Measurements from ENCODE around the gene DEXI.

The DEXI gene

GRCh38 chr16:10911267-10911666, 31.0 kb downstream of the DEXI start:
- TF ChIP-seq GATA3 (IDR thresholded peaks at IDR 0.05; ENCODE audit: low read depth, low read length) = no peak
- no peak for TF ChIP-seq GATA2 (IDR thresholded peaks at IDR 0.05; ENCODE audit: low read depth, low read length)

- no peak for TF ChIP-seq GATA3 (IDR thresholded peaks at IDR 0.05; ENCODE audit: low read depth, low read length)
- no peak for TF ChIP-seq GATA2 (IDR thresholded peaks at IDR 0.05; ENCODE audit: low read depth, low read length)
These were observed 34.6 kb downstream of the DEXI start for GRCh38 chr16:10907757-10908045.

- TF ChIP-seq GATA2 (IDR thresholded peaks at IDR 0.05; ENCODE audit: low read depth, low read length) (no peak), GATA3 (IDR thresholded peaks at IDR 0.05; ENCODE audit: low read depth, low read length) (no peak)
These were observed 35.1 kb downstream of the DEXI start for GRCh38 chr16:10906914-10907756.

- TF ChIP-seq GATA2 (IDR thresholded peaks at IDR 0.05; ENCODE audit: low read depth, low read length) (no peak), GATA3 (IDR thresholded peaks at IDR 0.05; ENCODE audit: low read depth, low read length) (no peak)
These were observed 35.8 kb downstream of the DEXI start for GRCh38 chr16:10906482-10906881.

GRCh38 chr16:10902999-10903398, 39.3 kb downstream of the DEXI start:
- no peak for TF ChIP-seq GATA3 (IDR thresholded peaks at IDR 0.05; ENCODE audit: low read depth, low read length)
- no peak for TF ChIP-seq GATA2 (IDR thresholded peaks at IDR 0.05; ENCODE audit: low read depth, low read length)

GRCh38 chr16:10897134-10897533, 45.1 kb downstream of the DEXI start:
- no peak for TF ChIP-seq GATA2 (IDR thresholded peaks at IDR 0.05; ENCODE audit: low read depth, low read length)
- no peak for TF ChIP-seq GATA3 (IDR thresholded peaks at IDR 0.05; ENCODE audit: low read depth, low read length)

GRCh38 chr16:10896723-10897122, 45.5 kb downstream of the DEXI start:
- no peak for TF ChIP-seq GATA3 (IDR thresholded peaks at IDR 0.05; ENCODE audit: low read depth, low read length)
- no peak for TF ChIP-seq GATA2 (IDR thresholded peaks at IDR 0.05; ENCODE audit: low read depth, low read length)

GRCh38 chr16:10896165-10896564, 46.1 kb downstream of the DEXI start:
- TF ChIP-seq GATA2 (IDR thresholded peaks at IDR 0.05; ENCODE audit: low read depth, low read length) (no peak), GATA3 (IDR thresholded peaks at IDR 0.05; ENCODE audit: low read depth, low read length) (no peak)

- no peak for TF ChIP-seq GATA2 (IDR thresholded peaks at IDR 0.05; ENCODE audit: low read depth, low read length)
These were observed 47.0 kb downstream of the DEXI start for GRCh38 chr16:10895053-10895946.

- TF ChIP-seq GATA3 (IDR thresholded peaks at IDR 0.05; ENCODE audit: low read depth, low read length) (no peak), GATA2 (IDR thresholded peaks at IDR 0.05; ENCODE audit: low read depth, low read length) (no peak)
These were observed 49.4 kb downstream of the DEXI start for GRCh38 chr16:10892782-10893318.

GRCh38 chr16:10889855-10890254, 52.4 kb downstream of the DEXI start:
- TF ChIP-seq GATA3 (IDR thresholded peaks at IDR 0.05; ENCODE audit: low read depth, low read length) = no peak
- TF ChIP-seq GATA2 (IDR thresholded peaks at IDR 0.05; ENCODE audit: low read depth, low read length) = no peak

GRCh38 chr16:10888320-10888937, 53.8 kb downstream of the DEXI start:
- no peak for TF ChIP-seq GATA3 (IDR thresholded peaks at IDR 0.05; ENCODE audit: low read depth, low read length)
- TF ChIP-seq GATA2 (IDR thresholded peaks at IDR 0.05; ENCODE audit: low read depth, low read length) = no peak

GRCh38 chr16:10885246-10885645, 57.0 kb downstream of the DEXI start:
- TF ChIP-seq GATA2 (IDR thresholded peaks at IDR 0.05; ENCODE audit: low read depth, low read length) (no peak), GATA3 (IDR thresholded peaks at IDR 0.05; ENCODE audit: low read depth, low read length) (no peak)

GRCh38 chr16:10883004-10883403, 59.3 kb downstream of the DEXI start:
- no peak for TF ChIP-seq GATA2 (IDR thresholded peaks at IDR 0.05; ENCODE audit: low read depth, low read length)
- TF ChIP-seq GATA3 (IDR thresholded peaks at IDR 0.05; ENCODE audit: low read depth, low read length) = no peak

All from SH-SY5Y (cell line).